Trophoblast cell (in vitro differentiated cells and primary cell): ENCODE results near the gene ERBB4.
A peak's percentile ranks its signal among the peaks of the same experiment; 100 is the strongest.

Source experiments
- DNase-seq, 2 donors: peaks; one replicate each; pipeline ENCODE4 v3.0.0-alpha.2; 2016
- H2AFZ ChIP-seq: 2 replicates; pipeline ENCODE4 v1.6.1; 2013; ENCODE audit warnings: low read length, moderate library complexity, mild to moderate bottlenecking; ENCODE audit not compliant: insufficient read depth, poor library complexity
- H2AK5ac ChIP-seq: 2 replicates; pipeline ENCODE4 v1.6.1; 2013; ENCODE audit warnings: mild to moderate bottlenecking, low read length
- H2BK120ac ChIP-seq: 2 replicates; pipeline ENCODE4 v1.6.1; 2013; ENCODE audit warnings: low read length, mild to moderate bottlenecking, moderate library complexity; ENCODE audit not compliant: insufficient read depth, poor library complexity
- H2BK12ac ChIP-seq: 2 replicates; pipeline ENCODE4 v1.6.1; 2013; ENCODE audit warnings: mild to moderate bottlenecking, low read length, moderate library complexity
- H2BK5ac ChIP-seq: 2 replicates; pipeline ENCODE4 v1.6.1; 2013; ENCODE audit warnings: low read length, low read depth, moderate library complexity, mild to moderate bottlenecking; ENCODE audit not compliant: poor library complexity
- H3K14ac ChIP-seq: 2 replicates; pipeline ENCODE4 v1.6.1; 2013; ENCODE audit warnings: mild to moderate bottlenecking, low read length
- H3K18ac ChIP-seq: 2 replicates; pipeline ENCODE4 v1.6.1; 2013; ENCODE audit warnings: mild to moderate bottlenecking, low read length
- H3K23ac ChIP-seq: 2 replicates; pipeline ENCODE4 v1.6.1; 2013; ENCODE audit warnings: low read length
- H3K27ac ChIP-seq: 2 replicates; pipeline ENCODE4 v1.5.1; 2013; ENCODE audit warnings: low read depth, mild to moderate bottlenecking, inconsistent platforms, low read length, moderate library complexity
- H3K27me3 ChIP-seq: 2 replicates; pipeline ENCODE4 v1.6.1; 2013; ENCODE audit warnings: inconsistent platforms, mild to moderate bottlenecking, low read length, moderate library complexity; ENCODE audit not compliant: insufficient read depth
- H3K36me3 ChIP-seq, 2 experiments: 1 replicate in 1 of 2; 2 replicates in 1 of 2; pipeline ENCODE4 v1.6.1; 2013; ENCODE audit warnings: low read length in 2 of 2, mild to moderate bottlenecking in 2 of 2, moderate library complexity in 1 of 2; ENCODE audit not compliant: insufficient read depth in 2 of 2, control insufficient read depth in 1 of 2
- H3K4ac ChIP-seq: 2 replicates; pipeline ENCODE4 v1.6.1; 2013; ENCODE audit warnings: low read depth, mild to moderate bottlenecking, low read length, moderate library complexity
- H3K4me1 ChIP-seq, 2 experiments: 1 replicate in 1 of 2; 2 replicates in 1 of 2; pipeline ENCODE4 v1.6.1; 2013; ENCODE audit warnings: low read length in 2 of 2, mild to moderate bottlenecking in 2 of 2, moderate library complexity in 1 of 2; ENCODE audit not compliant: insufficient read depth in 2 of 2, control insufficient read depth in 1 of 2
- H3K4me2 ChIP-seq: 2 replicates; pipeline ENCODE4 v1.6.1; 2013; ENCODE audit warnings: inconsistent platforms, mild to moderate bottlenecking, low read length, moderate library complexity
- H3K4me3 ChIP-seq: 2 replicates; pipeline ENCODE4 v1.5.1; 2013; ENCODE audit warnings: mild to moderate bottlenecking, low read depth, low read length, inconsistent platforms
- H3K79me1 ChIP-seq: one replicate; pipeline ENCODE4 v1.6.1; 2013; ENCODE audit warnings: low read length
- H3K79me2 ChIP-seq: 2 replicates; pipeline ENCODE4 v1.6.1; 2013; ENCODE audit warnings: low read length, mild to moderate bottlenecking; ENCODE audit not compliant: control insufficient read depth, insufficient read depth, poor library complexity
- H3K9ac ChIP-seq: 2 replicates; pipeline ENCODE4 v1.6.1; 2013; ENCODE audit warnings: mild to moderate bottlenecking, low read length
- H3K9me3 ChIP-seq: 2 replicates; pipeline ENCODE4 v1.6.1; 2013; ENCODE audit warnings: low read depth, mild to moderate bottlenecking, control low read depth, inconsistent platforms, low read length; ENCODE audit not compliant: insufficient read depth
- H4K12ac ChIP-seq: 2 replicates; pipeline ENCODE4 v1.6.1; 2013; ENCODE audit warnings: low read depth, mild to moderate bottlenecking, low read length, moderate library complexity
- H4K8ac ChIP-seq: 2 replicates; pipeline ENCODE4 v1.6.1; 2013; ENCODE audit warnings: low read depth, mild to moderate bottlenecking, low read length, moderate library complexity
- H4K91ac ChIP-seq: one replicate; pipeline ENCODE4 v1.6.1; 2013; ENCODE audit warnings: low read depth, mild to moderate bottlenecking, low read length, moderate library complexity
- WGBS: extraction: QIAGEN DNeasy Blood & Tissue Kit; methylation state at CpG from one replicate; pipeline ENCODE4 v1.1.7; 2013; ENCODE audit warnings: missing lambda C conversion rate; ENCODE audit not compliant: insufficient read length, insufficient coverage; ENCODE audit errors: extremely low coverage; 5-methylcytosine and 5-hydroxymethylcytosine counted together

ERBB4 gene

DNA sequence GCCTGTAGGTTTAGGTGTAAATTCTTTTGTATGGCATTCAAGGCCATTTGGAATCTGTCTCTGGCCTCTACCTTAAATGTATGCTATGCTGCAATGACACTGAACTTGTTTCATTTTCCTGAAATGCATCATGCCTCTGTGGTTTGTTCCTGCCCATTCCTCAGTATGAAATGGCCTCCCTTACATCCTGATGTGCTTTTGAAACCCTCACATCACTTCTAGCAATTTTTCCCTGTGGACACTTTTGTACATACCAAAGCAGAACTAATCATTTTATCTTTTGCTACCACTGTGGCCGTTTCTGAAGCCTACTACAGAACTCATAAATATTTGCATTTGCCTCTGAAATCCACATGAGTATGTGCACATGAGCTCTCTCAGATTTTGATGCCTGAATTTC, 557.2 kb downstream of the ERBB4 start:
- Histone ChIP-seq H3K4ac (no peak overlapping the region), H3K79me2 (no peaks in the 10 kb centered on the region), H3K14ac (no peak overlapping the region), H4K8ac (no peak overlapping the region), H3K18ac (no peak overlapping the region), H3K4me3 (no peak overlapping the region), H2BK5ac (no peak overlapping the region), H2AFZ (no peak overlapping the region), H4K12ac (no peak overlapping the region), H3K9me3 (no peaks in the 10 kb centered on the region), H3K23ac (no peak overlapping the region), H3K4me2 (no peak overlapping the region), H3K79me1 (no peaks in the 10 kb centered on the region), H3K4me1 (no peaks in the 10 kb centered on the region), H3K27me3 (no peaks in the 10 kb centered on the region), H3K27ac (no peak overlapping the region), H3K36me3 (no peaks in the 10 kb centered on the region), H2BK120ac (no peak overlapping the region), H4K91ac (no peak overlapping the region), H2AK5ac (no peak overlapping the region), H2BK12ac (no peak overlapping the region), H3K9ac (no peak overlapping the region)
- peak; percentile 5 to 25 for DNase-seq
- no CpG with 5 or more reads among the region's 1 CpG for WGBS

DNA sequence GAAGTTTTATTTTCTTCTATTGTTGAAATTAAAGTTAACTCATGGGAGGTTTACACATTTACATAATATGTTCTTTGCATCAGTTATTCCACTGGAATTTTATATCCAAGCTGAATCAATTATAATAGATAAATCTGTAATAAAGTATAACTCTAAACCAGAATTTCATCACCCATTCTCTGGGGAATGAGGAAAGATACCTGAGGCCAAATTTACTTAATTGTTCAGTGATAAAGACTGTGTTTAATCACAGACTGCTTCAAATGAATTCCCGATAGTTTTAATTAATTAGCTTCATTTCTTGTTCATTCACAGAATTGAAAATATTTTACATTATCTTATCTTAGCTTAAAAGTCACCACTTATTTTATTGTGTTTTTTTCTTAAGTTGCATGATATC, 562.5 kb downstream of the ERBB4 start:
- Histone ChIP-seq H3K4ac (no peak overlapping the region), H3K23ac (no peak overlapping the region), H4K12ac (no peak overlapping the region), H2AFZ (no peak overlapping the region), H4K91ac (no peak overlapping the region), H2BK12ac (no peak overlapping the region), H3K18ac (no peak overlapping the region), H3K4me3 (no peak overlapping the region), H3K4me2 (no peak overlapping the region), H3K79me2 (no peaks in the 10 kb centered on the region), H3K36me3 (no peaks in the 10 kb centered on the region), H3K14ac (no peak overlapping the region), H3K9ac (no peak overlapping the region), H3K27me3 (no peaks in the 10 kb centered on the region), H3K9me3 (no peaks in the 10 kb centered on the region), H2BK120ac (no peak overlapping the region), H3K79me1 (no peaks in the 10 kb centered on the region), H4K8ac (no peak overlapping the region), H2BK5ac (no peak overlapping the region), H3K4me1 (no peaks in the 10 kb centered on the region), H3K27ac (no peak overlapping the region), H2AK5ac (no peak overlapping the region)
- DNase-seq = no peak
- WGBS = no CpG with 5 or more reads among the region's 1 CpG

DNA sequence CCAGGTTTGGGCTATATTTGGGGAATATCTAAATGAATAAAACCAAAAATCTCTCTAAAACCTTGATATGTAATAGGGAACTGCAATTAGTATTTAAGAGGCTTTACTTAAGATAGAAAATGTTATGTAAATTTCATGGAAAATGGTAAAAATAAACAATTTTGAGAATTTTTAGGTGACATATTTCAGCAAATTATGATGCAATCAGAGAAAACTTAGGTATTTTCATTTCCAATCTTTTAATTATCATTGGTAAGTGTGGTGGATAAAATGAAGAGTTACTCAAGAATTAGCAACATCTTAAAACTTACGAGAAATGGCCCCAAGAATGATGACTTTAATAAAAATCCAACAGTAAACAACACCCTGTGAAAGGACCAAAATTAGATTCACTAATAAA, 571.4 kb downstream of the ERBB4 start:
- H3K36me3 ChIP-seq = no peaks in the 10 kb centered on the region
- WGBS = no CpG with 5 or more reads among the region's 1 CpG
- no peak for DNase-seq

DNA sequence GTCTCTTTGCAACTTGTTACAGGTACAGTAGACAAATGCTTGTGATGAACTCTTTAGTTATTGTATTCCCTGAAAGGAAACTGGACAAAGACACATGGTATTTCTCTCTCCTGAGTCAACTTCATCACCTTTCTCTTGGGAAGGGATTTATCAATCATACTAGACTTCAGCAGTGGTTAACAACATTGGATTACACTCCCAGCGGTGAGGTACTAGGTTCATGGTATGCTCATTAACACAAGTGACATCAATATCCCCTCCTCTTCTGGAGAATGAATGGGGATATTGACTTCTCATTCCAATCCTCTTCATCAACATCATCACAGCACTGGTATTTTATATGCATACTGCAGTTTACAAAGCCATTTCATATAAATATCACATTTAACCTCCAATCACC, 574.6 kb downstream of the ERBB4 start:
- DNase-seq = no peak
- no peak overlapping the region for H3K4me2 ChIP-seq
- no peaks in the 10 kb centered on the region for H3K4me1 ChIP-seq
- H3K27ac ChIP-seq = no peak overlapping the region
- H2BK5ac ChIP-seq = no peak overlapping the region
- no peak overlapping the region for H2BK120ac ChIP-seq
- H3K23ac ChIP-seq = no peak overlapping the region
- no peak overlapping the region for H4K8ac ChIP-seq
- H2BK12ac ChIP-seq = no peak overlapping the region
- no peak overlapping the region for H3K4ac ChIP-seq
- WGBS = no CpG with 5 or more reads among the region's 1 CpG
- no peaks in the 10 kb centered on the region for H3K79me1 ChIP-seq
- no peaks in the 10 kb centered on the region for H3K9me3 ChIP-seq
- no peak overlapping the region for H4K12ac ChIP-seq
- H3K27me3 ChIP-seq = no peaks in the 10 kb centered on the region
- no peak overlapping the region for H3K4me3 ChIP-seq
- H3K18ac ChIP-seq = no peak overlapping the region
- no peaks in the 10 kb centered on the region for H3K36me3 ChIP-seq
- no peak overlapping the region for H3K14ac ChIP-seq
- H2AFZ ChIP-seq = no peak overlapping the region
- H3K79me2 ChIP-seq = no peaks in the 10 kb centered on the region
- no peak overlapping the region for H3K9ac ChIP-seq
- H2AK5ac ChIP-seq = no peak overlapping the region
- no peak overlapping the region for H4K91ac ChIP-seq

More for the DNA sequence above, 571.4 kb downstream of the ERBB4 start:
- Histone ChIP-seq H3K18ac (no peak overlapping the region), H2AFZ (no peak overlapping the region), H4K91ac (no peak overlapping the region), H3K4me3 (no peak overlapping the region), H3K9me3 (no peaks in the 10 kb centered on the region), H3K27me3 (no peaks in the 10 kb centered on the region), H3K4ac (no peak overlapping the region), H2BK5ac (no peak overlapping the region), H2BK12ac (no peak overlapping the region), H3K14ac (no peak overlapping the region), H2BK120ac (no peak overlapping the region), H3K4me1 (no peaks in the 10 kb centered on the region), H3K79me2 (no peaks in the 10 kb centered on the region), H4K12ac (no peak overlapping the region), H2AK5ac (no peak overlapping the region), H3K23ac (no peak overlapping the region), H3K79me1 (no peaks in the 10 kb centered on the region), H4K8ac (no peak overlapping the region), H3K4me2 (no peak overlapping the region), H3K9ac (no peak overlapping the region), H3K27ac (no peak overlapping the region)
